HG02852 (cell line): ENCODE measurements around the gene TMEM220.
"Not testable (repeated sequence)": the region's sequence is repeated elsewhere in the genome, so short reads cannot be mapped to it uniquely, and the experiment has no call there.

ENCODE experiments used
- ATAC-seq: cut with Tn5 transposase; IDR thresholded peaks from one replicate; pipeline ENCODE4 v1.9.1; 2021; ENCODE audit warnings: mild to moderate bottlenecking, moderate library complexity; ENCODE audit not compliant: unreplicated experiment

TMEM220 gene

GRCh38 chr17:10755592-10756127 lies 25.8 kb upstream of the TMEM220 start:
- ATAC-seq, result no peak

GRCh38 chr17:10754861-10755591 lies 25.2 kb upstream of the TMEM220 start:
- ATAC-seq, result no peak

GRCh38 chr17:10754109-10754508 lies 24.3 kb upstream of the TMEM220 start:
- ATAC-seq, result no peak

- ATAC-seq, result no peak
Measured at GRCh38 chr17:10752696-10753095, 22.9 kb upstream of the TMEM220 start.

GRCh38 chr17:10751563-10751962 lies 21.7 kb upstream of the TMEM220 start:
- no peak for ATAC-seq

GRCh38 chr17:10750210-10750609 lies 20.4 kb upstream of the TMEM220 start:
- ATAC-seq, result no peak

- ATAC-seq, result no peak
Measured at GRCh38 chr17:10748531-10749181, 18.8 kb upstream of the TMEM220 start.

GRCh38 chr17:10745231-10745630 lies 15.4 kb upstream of the TMEM220 start:
- no peak for ATAC-seq

GRCh38 chr17:10744501-10745000 lies 14.7 kb upstream of the TMEM220 start:
- no peak for ATAC-seq

GRCh38 chr17:10743316-10744009 lies 13.6 kb upstream of the TMEM220 start:
- no peak for ATAC-seq

GRCh38 chr17:10742431-10742830 lies 12.6 kb upstream of the TMEM220 start:
- no peak for ATAC-seq

GRCh38 chr17:10741416-10742135 lies 11.8 kb upstream of the TMEM220 start:
- no peak for ATAC-seq

- ATAC-seq, result no peak
Measured at GRCh38 chr17:10739386-10739785, 9.6 kb upstream of the TMEM220 start.

- ATAC-seq, result no peak
Measured at GRCh38 chr17:10738521-10739258, 8.9 kb upstream of the TMEM220 start.

- no peak for ATAC-seq
Measured at GRCh38 chr17:10737736-10738135, 7.9 kb upstream of the TMEM220 start.

GRCh38 chr17:10737168-10737622 lies 7.4 kb upstream of the TMEM220 start:
- ATAC-seq, result no peak

GRCh38 chr17:10735821-10736220 lies 6.0 kb upstream of the TMEM220 start:
- no peak for ATAC-seq

GRCh38 chr17:10735251-10735650 lies 5.4 kb upstream of the TMEM220 start:
- no peak for ATAC-seq

GRCh38 chr17:10733666-10734065 lies 3.8 kb upstream of the TMEM220 start:
- ATAC-seq, result no peak

GRCh38 chr17:10732121-10732520 lies 2.3 kb upstream of the TMEM220 start:
- ATAC-seq, result not testable (repeated sequence)
